GM21529 (cell line): ENCODE data around the gene CFAP91.
"Not testable (repeated sequence)": the region's sequence is repeated elsewhere in the genome, so short reads cannot be mapped to it uniquely, and the experiment has no call there.

Source experiments
- ATAC-seq: cut with Tn5 transposase; IDR thresholded peaks from one replicate; pipeline ENCODE4 v1.9.1; 2021; ENCODE audit not compliant: unreplicated experiment

CFAP91 gene

GRCh38 chr3:119676771-119677640, 25.8 kb upstream of the CFAP91 start, which contains the start of gene COX17:
Gene COX17, minus strand, starts transcription at chr3:119677406. Its CDS starts 96 bp downstream, at chr3:119677310.
- peak; percentile 83 for ATAC-seq

DNA sequence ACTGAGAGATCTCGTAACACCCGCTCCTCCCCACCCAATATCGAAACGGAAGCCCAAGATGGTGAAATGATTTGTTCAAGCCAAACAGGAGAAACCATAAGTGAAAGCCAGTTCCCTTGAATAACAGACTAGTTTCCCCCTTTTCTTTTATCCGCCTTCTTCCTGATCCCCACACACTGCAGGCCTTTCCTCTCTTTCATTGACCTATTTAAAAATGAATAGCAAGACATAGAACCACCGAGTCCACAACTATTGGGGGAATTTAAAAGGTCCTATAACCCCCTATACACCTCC, 25.2 kb upstream of the CFAP91 start:
- no peak for ATAC-seq

DNA sequence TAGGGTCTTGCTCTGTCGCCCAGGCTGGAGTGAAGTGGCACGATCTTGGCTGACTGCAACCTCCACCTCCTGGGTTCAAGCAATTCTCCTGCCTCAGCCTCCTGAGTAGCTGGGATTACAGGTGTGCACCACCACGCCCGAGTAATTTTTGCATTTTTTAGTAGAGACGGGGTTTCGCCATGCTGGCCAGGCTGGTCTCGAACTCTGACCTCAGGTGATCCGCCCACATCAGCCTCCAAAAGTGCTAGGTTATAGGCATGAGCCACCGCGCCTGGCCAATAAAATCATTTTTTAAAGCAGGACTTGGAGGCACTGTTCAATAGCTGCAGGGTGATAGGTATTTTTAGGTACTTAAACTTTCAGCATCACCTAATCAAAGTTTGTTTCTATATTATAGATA, 24.6 kb upstream of the CFAP91 start:
- ATAC-seq, result not testable (repeated sequence)

GRCh38 chr3:119679874-119680273, 22.9 kb upstream of the CFAP91 start:
- no peak for ATAC-seq

DNA sequence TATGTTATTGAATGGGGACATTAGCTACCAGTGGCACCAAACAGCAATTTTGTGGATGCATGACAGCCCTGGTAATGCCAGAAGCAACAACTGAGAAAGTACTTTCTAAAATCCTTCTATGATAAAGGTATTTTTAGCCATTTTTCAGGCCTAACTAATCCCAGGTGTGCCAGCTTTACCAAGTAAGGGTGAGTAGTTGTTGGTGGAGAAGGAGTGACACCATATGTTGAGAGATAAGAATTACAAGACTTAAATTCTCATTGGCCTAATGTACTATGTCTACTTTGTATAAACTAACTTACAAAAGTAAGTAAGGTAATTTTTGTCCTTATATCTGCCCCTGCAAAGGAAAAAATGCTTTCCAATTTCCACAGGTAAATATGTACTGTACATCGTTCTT, 21.5 kb upstream of the CFAP91 start:
- peak; percentile 37 for ATAC-seq

- ATAC-seq, result no peak
These were observed 19.4 kb upstream of the CFAP91 start for GRCh38 chr3:119683421-119683820.

GRCh38 chr3:119690043-119690656, 12.7 kb upstream of the CFAP91 start:
- ATAC-seq, result no peak

DNA sequence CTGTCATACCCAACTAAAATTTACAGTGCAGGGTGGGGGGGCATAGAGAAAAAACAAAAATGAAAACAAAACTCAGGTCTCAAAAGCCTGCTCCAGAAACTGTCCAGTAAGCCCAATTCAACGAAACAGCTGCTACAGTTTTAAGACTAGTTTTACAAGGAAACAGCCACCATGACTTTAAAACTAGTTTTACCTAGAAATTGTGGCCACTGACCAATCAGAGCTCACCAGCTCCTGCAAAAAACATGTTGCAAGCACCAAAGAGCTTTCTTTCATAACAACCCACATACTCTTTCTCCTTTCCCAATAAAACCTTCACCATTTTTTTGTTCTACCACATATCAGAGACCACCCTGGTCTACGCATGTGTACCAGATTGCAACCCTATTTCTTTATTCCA, 7.3 kb upstream of the CFAP91 start:
- ATAC-seq, result no peak

DNA sequence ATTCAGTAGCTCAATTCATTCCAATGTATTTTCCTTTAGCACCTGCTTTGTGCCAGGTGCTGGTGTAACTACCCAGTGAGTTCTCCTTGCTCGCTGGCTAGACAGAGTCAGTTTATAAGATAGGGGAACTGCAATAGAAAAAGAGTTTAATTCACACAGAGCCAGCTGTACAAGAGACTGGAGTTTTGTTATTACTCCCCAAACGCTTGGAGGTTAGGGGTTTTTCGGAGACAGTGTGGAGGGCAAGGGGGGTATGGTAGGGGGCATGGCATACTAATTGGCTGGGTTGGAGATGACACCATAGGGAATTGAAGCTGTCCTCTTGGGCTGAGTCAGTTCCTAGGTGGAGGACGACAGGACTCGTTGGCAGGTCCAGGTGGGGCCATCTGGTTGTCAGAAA, 5.4 kb upstream of the CFAP91 start:
- ATAC-seq, result no peak

DNA sequence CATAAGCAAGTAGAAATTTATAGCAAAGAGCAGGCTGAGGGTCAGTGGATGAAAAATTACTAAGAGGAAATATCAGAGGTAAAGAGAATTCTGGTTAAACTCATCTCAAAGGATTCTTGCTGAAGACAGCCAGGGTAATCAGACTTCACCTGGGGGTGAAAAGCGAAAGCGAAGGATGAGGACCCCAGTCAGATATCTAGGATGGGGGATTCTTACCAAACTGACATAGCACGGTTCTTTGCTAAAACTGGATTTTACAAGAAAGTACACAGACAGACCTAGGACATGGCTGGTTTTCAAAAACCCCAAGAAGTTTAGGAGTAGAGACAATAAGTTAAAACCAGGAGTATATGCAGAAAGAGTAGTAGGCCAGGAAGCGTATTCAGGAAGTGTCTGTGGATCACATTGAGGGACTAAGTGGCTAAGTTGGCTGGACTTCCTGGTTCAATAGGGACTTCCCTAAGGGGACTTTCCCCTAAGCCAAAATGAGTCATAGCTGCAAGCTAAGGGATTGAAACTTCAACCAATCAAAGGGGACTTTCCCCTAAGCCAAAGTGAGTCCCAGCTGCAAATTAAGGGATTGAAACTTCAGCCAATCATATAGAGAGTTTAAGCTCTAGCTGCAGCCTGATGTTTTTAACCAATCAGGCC, 2.4 kb upstream of the CFAP91 start:
- peak; percentile 37 for ATAC-seq

DNA sequence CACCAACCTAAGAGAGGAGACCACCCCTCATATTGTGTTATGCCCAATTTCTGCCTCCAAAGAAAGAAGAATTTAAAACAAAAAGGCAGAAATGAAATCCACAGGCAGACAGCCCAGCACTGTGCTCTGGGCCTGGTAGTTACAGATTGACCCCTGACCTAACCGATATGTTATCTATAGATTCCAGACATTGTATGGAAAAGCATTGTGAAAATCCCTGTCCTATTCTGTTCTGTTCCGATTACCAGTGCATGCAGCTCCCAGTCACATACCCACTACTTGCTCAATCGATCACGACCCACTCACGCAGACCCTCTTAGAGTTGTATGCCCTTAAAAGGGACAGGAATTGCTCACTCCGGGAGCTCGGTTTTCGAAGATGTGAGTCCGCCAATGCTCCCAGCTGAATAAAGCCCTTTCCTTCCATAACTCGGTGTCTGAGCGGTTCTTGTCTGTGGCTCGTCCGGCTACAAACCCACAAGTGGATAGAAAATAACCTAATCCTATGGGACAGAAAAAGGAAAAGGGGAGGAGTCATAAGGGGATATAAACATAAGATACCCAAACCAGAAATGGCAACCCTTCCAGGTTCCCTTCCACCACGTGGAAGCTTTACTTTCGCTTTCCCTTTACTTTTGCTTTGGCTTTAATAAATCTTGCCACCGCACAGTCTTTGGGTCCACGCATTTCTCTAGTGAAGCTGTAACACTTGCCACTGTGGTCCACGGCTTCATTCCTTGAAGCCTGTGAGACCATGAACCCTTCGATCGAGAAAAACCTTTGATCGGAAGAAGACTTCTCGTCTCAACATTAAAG, 1.7 kb upstream of the CFAP91 start:
- ATAC-seq, result peak; percentile 4

DNA sequence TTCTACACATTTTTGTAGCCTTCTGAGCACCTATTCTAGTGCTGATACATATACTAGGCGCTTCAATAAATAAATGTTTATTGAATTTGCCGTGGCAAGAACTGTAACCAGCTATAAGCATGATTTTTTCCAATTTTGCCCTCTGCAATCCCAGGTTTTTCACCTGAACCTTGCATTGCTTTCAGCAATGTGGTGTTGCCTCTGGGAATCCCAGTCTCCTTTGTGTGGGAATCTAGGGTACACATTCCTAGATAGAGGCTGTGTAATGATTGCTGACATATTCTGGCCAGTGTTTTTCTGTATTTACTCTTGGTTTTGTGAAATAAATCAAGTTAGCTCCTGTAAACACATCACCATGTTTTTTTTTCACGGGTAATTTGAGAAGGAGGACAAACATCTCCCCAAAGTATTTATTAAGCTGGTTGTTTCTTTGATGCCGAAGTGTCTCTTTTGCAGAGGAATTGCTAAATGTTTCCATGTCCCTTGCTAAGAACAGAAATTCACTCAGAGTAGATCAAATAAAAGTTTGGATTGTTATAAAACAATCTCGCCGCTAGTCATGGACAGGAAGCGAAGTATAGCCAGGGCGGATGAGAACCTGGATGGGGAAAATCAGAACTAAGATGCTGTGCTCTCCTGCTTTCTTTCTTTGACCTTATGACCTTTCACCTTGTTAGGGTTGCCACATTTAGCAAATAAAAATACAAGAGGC, 1.2 kb downstream of the CFAP91 start:
- ATAC-seq, result no peak

DNA sequence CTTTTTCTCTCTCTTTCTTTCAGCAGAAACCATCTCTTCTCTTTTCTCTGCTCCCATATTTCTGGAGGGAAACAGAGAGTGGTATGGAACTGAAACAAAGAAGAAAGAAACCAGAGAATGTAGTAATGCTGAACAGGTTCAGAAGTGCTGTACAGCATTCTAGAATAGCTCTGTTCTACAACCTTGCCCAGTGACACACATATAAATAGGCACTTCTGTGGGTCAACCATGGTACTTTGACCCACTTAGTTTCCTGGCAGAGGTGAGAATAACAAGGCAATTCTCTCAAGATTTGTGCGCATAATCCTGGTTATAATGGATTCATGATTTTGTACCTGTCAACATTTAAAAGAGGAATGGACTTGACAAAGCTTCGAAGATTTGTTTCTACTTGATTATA, 12.3 kb downstream of the CFAP91 start:
- no peak for ATAC-seq

- no peak for ATAC-seq
These were observed 14.2 kb downstream of the CFAP91 start for GRCh38 chr3:119716998-119717397.

DNA sequence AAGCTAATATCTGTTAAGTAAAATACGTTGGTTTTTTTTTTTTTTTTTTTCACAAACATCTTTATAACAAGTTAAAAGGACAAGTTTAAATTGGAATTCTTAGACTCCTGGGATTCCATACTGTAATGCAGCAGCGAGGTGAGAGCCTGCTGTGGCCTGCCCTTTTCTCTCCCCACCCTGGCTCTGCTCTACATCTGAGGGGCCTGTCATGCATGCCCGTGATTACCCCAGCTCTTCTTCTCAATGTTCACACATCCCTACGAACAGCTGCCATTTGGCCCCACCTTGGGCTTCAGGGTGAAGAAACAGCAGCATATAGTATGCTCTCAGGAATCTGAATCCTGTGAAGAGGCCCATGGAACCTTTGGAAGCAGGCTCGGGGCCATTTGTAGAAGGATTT, 14.7 kb downstream of the CFAP91 start:
- no peak for ATAC-seq

DNA sequence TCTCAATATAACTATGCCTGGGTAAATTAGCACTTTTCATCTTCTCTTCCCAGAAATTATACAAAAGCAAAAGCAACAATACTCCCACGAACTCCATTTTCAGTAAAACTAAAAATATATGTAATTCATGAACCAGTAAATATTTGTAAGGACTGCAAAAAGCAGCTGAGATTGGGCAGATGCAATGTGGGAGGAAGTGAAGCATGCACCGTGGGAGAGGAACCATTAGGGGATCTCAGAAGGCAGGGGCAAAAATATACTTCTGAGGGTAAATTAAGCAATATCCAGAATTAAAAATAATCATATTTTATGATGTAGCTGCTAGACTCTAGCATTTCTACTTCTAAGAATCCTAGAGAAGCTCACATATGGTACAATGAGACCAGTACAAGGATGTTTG, 20.2 kb downstream of the CFAP91 start:
- no peak for ATAC-seq

GRCh38 chr3:119726909-119727308, 24.1 kb downstream of the CFAP91 start:
- ATAC-seq, result no peak

- no peak for ATAC-seq
These were observed 27.2 kb downstream of the CFAP91 start for GRCh38 chr3:119729996-119730395.

- no peak for ATAC-seq
These were observed 28.9 kb downstream of the CFAP91 start for GRCh38 chr3:119731560-119732343.

- no peak for ATAC-seq
These were observed 31.0 kb downstream of the CFAP91 start for GRCh38 chr3:119733812-119734211.
